ENCODE measurements around the gene SUN2.

SUN2 gene

DNA sequence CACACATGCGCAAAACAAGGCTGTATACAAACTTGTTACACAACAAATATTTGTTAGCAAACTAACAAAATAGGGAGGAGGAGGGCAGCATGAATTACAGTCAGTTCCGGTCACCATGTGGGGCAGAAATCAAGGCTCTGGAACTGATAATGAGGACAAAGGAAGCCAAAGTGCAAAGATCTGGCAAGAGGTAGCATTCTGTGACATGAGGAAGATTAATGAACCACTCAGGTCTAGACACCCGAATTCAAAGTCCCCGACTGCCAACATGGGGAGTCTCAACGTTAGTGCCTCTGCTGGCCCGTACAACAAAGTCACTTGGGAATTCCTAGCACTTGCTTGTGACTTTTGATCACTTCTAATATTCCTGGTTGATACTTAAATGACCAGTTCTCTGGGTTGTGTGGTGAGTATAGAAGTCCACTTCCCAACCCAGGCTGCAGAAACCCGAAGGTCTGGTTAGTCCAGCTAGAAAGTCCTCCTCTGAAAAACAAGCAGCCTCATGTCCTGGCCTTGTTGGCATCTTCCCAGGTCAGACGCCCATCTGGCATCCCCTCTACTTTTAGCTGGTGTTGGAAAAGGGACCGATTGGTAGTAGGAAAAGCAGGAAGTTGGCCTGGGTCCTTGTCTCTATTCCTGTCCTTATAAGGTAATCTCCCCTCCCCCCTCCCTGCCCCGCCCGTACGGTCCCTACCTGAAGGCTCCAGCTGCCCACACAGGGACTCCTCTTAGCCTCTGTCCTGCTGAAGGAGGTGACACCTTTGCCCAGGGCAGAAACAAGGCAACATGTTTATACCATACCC lies 1.6 kb downstream of the SUN2 start:
- DNase-seq (ENCODE audit: low read depth): peak; percentile 64

DNA sequence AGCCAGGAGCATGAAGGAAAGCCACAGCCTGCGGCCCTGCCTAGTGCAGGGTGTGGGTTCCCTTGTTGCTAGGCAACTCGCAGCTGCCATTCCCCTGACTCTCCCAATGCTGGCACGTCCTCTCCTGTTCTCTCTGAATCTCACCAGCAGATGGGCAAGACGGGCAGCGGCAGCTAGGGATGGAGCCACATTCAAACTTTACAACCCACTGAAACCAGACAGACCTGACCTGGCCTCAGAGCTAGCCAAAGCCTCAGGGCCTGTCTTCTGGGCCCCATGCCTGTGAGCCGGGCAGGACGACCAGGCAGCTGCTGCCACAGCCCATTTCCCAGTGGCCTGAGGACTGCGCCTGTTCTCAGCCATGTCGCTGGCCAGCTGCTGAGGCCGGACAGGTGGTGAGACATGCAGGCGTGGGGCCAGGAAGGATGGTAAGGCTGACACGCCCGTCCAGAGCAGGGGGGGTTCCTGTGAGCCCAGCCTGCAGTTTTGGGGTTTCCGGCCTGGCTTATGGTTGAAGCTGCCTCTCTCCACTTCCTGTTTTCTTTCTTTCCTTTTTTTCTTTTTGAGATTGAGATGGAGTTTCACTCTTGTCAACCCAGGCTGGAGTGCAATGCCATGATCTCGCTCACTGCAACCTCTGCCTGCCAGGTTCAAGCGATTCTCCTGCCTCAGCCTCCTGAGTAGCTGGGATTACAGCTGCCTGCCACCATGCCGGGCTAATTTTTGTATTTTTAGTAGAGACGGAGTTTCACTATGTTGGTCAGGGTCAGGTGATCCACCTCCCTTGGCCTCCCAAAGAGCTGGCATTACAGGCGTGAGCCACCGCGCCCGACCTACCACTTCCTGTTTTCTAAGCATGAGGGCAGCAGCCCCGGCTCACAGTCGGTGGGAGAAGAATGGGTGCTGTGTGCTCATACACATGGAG lies 4.1 kb downstream of the SUN2 start:
- DNase-seq (ENCODE audit: low read depth): no peak

DNA sequence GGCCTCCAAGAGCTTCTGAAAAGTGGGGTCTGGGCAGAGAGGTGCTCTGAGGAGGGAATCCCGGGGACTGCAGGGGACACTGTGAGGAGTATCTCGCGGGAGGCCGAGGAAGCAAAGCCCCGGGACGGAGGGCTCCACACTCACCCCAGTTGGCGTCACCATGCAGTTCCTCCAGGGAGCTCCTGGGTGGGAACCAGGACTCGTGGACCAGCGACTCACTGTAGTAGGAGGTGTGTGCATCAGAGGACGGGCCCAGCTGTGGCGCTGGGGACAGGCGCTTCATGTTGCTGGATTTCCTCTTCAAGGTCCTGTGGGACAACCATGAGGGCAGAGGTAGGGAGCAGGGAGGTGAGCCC lies 4.8 kb downstream of the SUN2 start:
- no peak for DNase-seq (ENCODE audit: low read depth)

GRCh38 chr22:38750638-38751037 lies 5.2 kb downstream of the SUN2 start:
- DNase-seq (ENCODE audit: low read depth): no peak

- no peak for DNase-seq (ENCODE audit: low read depth)
These were observed 5.7 kb downstream of the SUN2 start for GRCh38 chr22:38750104-38750503.

GRCh38 chr22:38748487-38749136 lies 7.2 kb downstream of the SUN2 start:
- DNase-seq (ENCODE audit: low read depth): no peak

DNA sequence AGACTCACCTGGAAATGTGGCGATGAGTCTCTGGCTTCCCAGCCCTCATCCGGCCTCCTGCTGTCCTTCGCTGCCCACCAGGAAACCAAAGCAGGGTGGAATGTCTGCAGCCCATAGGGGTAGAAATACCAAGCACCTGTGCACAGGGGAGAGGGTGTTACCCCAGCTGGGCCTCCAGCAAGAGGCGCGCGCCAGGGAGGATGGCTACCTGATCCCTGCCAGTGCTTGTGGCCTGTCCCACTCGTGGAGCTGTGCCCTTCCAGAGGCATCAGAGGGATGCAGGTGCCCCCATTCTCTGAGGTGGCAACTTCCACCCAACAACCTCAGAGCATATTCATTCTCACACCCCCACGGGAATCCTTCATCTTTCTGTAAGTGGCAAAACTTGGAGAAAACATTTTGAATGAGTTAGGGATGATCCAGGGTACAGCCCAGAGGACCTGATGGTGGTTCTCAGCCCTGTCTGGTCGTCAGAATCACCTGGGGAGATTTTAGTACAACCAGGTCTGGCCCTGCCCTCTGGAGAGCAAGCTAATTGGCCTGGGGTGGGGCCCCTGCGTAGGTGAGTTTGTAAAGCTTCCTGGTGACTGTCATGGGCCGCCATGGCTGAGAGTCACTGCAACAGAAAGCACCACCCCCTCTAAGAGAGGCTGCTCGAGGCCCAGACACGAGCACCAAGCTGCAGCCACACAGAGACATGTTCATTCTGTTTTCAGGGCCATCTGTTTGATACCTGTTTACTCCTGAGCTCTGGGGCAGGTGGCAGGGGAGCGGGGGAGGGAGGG lies 9.9 kb downstream of the SUN2 start:
- no peak for DNase-seq (ENCODE audit: low read depth)

DNA sequence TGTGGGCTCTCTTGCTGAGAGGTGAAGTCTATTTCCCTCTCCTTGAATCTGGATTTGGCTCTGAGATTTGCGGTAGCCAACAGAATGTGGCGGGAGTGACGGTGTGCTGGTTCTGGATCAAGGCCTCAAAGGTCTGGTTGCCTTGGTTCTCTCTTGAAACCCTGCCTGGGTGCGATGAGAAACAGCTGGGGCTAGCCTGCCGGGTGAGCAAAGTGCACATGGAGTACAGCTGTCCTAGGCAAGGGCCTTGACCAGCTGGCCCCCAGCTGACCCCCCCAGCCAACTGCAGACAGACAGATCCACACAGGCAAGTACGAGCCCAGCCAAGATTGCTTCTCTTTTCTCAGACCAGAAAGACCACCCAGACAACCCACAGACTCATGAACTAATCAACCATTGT lies 10.8 kb downstream of the SUN2 start:
- DNase-seq (ENCODE audit: low read depth): peak; percentile 20

- DNase-seq (ENCODE audit: low read depth): no peak
These were observed 13.4 kb downstream of the SUN2 start for GRCh38 chr22:38742176-38742942.

GRCh38 chr22:38741576-38741975 lies 14.2 kb downstream of the SUN2 start:
- DNase-seq (ENCODE audit: low read depth): no peak

DNA sequence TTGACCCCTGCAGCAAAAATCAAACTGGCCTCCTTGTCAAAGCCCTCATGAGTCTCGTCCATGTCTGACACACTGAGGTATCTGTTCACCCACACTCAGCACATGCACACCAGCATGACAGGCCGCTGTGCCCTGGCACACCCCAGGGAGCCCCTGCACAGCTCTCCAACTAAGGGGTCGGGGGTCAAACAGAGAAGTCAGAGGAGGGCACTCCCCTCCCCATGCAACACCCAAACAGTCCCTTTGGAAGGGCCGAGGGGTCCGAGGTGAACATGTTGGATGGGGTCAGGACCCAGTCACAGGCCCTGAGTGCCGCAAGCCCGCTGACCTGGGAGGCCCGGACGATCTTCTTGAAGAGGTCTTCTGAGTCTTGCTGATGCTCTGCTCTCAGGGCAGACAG lies 14.6 kb downstream of the SUN2 start:
- DNase-seq (ENCODE audit: low read depth): no peak

- DNase-seq (ENCODE audit: low read depth): no peak
These were observed 15.0 kb downstream of the SUN2 start for GRCh38 chr22:38740754-38741153.

- no peak for DNase-seq (ENCODE audit: low read depth)
These were observed 15.6 kb downstream of the SUN2 start for GRCh38 chr22:38740116-38740723.

DNA sequence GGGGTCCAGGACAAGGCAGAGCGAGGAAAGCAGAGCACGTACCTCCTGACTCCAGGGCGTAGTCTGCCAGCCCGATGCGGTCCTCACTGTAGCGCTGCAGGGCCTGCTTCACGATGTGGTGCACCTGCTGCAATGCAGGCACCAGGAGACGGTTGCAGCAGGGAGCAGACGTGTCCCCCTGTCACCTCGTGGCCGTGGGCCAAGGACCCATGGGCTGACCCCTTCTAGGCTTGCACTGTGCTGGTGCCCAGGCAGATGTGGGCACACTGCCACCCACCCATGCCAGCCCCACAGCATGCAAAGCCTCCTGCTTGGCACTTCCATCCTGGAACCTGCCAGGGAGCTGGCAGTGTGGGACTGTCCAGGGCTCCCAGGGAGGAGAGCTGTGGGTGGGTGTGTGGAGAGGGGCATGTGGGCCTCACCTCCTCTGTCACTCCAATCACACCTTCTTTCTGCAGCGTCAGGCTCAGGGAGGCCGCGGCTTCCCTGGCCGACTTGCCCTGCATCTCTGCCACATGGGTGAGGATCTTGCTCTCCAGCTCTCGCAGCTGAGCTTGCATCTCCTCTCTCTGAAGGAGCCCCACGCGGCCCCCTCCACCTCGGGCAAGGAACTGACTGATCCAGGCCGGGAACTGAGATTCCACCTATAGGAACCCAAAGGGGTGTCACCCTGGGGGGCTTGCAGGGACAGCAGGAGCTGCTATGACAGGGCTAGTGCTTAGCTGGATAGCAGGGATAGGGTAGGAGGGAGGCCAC lies 16.3 kb downstream of the SUN2 start:
- no peak for DNase-seq (ENCODE audit: low read depth)

DNA sequence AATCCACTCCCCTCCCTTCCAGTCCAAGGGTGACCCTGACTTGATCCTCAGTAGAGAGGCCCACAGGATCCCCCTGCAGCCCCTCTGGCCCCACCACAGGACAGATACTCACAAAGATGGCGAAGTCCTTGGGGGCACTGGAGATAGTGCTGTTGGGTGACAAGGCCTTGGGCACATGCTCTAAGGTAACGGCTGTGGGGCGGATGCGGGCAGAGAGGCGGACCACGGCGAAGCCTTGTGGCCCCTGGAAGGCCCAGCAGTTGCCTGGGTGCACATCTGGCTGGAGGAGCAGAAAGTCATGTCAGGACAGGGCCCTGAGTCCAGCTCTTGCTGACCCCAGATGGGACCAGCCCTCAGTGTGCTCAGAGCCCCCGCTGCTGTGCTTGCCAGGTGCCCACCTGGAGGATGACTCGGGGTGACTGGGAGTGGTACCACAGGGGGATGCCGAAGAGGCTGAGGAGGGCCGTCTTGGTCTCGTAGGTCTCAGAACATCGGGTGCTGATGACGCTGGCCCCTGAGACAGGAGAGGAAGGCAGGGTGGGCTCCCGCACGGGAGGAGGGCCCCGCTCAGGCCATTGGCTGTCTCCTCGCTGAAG lies 17.2 kb downstream of the SUN2 start:
- DNase-seq (ENCODE audit: low read depth): no peak

DNA sequence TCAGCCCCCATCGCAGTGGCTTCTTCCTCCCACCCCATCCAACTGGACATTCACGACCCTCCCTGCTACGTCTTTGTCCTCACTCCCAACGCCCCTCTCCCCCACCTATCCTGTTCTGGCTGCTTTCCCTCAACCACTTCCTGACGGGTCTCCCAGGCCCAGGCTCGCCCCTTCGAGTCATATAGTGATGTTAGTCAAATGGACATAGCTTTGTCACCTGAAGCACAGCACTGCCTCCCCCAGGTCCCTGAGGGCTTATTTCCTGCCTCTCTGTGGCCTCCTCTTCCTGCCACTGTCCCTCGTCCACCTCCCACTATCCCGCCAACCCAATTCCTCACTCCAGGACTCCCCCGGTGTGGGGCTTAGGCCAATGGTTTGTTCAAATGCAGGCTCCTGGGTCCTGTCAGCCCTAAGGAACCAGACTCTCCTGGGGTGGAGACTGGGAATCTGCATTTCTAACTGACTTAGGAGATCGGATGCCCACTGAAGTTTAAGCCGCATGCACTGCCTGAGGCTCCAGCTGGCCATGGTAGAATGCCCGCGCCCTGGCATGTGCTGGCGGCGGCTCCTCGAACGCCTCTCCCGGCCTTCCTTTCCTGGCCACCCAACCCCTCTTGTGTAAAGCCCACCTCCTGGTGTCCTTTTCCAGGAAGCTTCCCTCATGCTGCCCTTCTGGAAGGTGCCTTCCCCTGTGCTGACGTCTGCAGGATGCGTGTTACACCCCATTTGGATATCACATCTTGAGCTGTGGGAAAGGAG lies 18.3 kb downstream of the SUN2 start:
- no peak for DNase-seq (ENCODE audit: low read depth)

- no peak for DNase-seq (ENCODE audit: low read depth)
These were observed 19.6 kb downstream of the SUN2 start for GRCh38 chr22:38736257-38736570.

- DNase-seq (ENCODE audit: low read depth): no peak
These were observed 20.1 kb downstream of the SUN2 start for GRCh38 chr22:38735465-38736256.
